GM18526 (cell line): ENCODE data around the gene PPP1R16B.

Source experiments
- POLR2A ChIP-seq: IDR thresholded peaks from 3 replicates; pipeline ENCODE4 v1.6.1; 2011; ENCODE audit not compliant: insufficient read length; ENCODE audit errors: extremely low read depth

PPP1R16B gene

DNA sequence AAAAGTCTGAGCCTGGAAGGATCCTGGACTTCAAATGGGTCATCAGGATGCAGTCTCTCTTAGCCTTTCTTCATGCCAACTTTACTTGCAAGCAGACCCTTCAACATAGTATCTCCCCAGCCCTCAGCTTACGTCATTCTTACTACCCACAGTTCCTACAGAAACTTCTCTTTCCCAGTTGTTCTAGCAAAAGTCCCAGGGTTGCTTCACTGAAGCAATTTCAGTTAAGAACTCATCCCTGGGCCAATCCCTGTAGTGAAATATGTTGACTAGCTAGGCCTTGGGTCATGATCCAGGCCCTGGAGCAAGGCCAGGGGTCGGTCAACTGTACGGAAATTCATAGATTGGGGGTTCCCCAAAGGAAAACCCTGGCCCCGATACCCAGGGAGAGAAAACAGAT lies 112.2 kb downstream of the PPP1R16B start:
- TF ChIP-seq POLR2A = no peak

DNA sequence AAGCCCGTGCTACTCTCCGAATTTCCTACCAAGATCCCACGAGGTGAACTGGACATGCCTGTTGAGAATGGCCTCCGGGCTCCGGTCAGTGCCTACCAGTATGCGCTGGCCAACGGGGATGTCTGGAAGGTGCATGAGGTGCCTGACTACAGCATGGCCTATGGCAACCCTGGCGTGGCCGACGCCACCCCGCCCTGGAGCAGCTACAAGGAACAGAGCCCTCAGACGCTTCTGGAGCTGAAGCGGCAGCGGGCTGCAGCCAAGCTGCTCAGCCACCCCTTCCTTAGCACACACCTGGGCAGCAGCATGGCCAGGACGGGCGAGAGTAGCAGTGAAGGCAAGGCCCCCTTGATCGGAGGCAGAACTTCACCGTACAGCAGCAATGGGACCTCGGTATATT lies 112.7 kb downstream of the PPP1R16B start:
- TF ChIP-seq POLR2A = no peak

DNA sequence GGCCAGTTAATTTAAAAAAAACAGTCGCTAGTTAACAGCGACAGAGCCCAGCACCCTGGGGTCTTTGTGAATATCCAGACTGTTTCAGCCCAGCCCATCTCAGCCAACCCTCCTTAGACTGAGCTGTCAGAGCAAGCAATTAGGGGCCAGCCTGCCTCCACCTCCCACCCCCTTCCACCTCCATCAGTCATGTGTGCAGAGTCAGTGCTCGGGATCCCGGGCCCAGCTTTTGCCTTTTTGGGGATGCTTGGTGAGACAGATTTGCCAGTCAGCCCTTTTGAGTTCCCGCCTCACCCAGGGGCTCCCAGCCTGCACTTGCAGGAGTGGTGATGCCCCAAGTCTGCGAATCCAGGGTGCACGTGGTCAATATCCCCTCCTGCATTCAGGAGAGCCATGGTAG lies 114.2 kb downstream of the PPP1R16B start:
- no peak for TF ChIP-seq POLR2A

GRCh38 chr20:38920411-38920810 lies 114.9 kb downstream of the PPP1R16B start:
- no peak for TF ChIP-seq POLR2A

GRCh38 chr20:38920851-38921250 lies 115.4 kb downstream of the PPP1R16B start:
- TF ChIP-seq POLR2A = no peak

DNA sequence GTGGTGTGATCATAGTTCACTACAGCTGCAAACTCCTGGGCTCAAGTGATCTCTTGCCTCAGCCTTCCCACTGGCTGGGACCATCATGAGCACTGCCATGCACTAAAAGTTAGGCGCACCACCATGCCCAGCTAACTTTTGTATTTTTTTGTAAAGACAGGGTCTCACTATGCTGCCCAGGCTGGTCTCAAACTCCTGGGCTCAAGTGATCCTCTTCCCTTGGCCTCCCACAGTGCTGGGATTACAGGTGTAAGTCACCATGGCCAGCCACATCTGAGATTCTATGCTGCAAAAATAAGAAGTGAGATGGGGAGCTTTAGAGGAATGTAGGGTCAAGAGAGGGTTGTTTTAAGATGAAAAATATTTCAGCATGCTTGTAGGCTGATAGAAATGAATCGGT lies 119.2 kb downstream of the PPP1R16B start:
- TF ChIP-seq POLR2A = no peak

DNA sequence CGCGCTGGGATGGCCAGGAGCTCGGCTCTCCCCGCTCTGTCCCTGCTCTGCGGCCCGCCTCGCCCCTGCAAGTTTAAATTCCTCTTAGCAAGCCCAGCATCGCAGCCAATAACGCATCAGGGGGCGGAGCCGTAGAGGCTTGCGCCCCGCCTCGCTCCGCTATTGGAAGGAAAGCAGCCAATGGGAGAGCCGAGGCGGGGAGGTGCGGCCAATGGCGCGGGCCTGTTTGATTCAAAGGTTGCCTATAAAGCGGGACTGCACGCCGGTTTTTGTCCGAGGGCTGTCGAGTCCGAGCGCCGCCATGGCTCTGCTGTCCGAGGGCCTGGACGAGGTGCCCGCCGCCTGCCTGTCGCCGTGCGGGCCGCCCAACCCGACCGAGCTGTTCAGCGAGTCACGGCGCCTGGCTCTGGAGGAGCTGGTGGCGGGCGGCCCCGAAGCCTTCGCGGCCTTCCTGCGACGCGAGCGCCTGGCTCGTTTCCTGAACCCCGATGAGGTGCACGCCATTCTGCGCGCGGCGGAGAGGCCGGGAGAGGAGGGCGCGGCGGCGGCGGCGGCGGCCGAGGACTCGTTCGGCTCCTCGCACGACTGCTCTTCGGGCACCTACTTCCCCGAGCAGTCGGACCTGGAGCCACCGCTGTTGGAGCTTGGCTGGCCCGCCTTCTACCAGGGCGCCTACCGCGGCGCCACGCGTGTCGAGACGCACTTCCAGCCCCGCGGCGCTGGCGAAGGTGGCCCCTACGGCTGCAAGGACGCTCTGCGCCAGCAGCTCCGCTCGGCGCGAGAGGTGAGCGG lies 120.8 kb downstream of the PPP1R16B start, which contains the start of gene FAM83D:
Gene FAM83D, plus strand, starts transcription at position 276 of the 792 bp plus-strand sequence. Its CDS starts 26 bp downstream, at position 302.
- TF ChIP-seq POLR2A = peak; percentile 95

DNA sequence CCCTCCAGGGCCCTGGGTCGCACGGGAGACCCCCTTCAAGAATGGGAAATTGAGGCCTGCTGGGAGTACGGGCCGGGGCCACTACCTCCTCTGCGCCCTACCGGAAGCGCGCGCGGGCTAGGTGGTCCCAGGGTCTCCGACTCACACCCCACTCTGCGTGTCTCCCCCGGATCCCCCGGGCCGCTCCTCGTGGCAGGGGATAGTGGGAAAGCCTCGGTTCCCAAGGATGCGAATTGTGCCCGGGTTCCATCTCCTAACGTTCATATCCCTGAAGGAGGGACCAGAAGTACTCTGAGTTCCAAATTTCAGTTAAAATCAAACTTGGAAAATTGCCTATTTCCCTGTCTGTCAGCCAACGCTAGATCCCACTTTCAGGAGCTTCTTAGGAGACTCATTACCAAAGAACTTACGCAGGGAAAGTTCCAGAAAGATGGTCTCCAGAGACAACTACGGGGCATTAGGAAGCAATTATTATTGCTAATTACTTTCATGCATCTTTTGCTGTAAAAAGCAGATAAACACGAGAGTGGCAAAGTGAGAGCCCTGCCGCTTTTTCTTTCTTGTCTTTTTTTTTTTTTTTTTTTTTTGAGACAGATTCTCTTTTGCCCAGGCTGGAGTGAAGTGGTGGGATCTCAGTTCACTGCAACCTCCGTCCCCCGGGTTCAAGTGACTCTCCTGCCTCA lies 121.6 kb downstream of the PPP1R16B start:
- no peak for TF ChIP-seq POLR2A

DNA sequence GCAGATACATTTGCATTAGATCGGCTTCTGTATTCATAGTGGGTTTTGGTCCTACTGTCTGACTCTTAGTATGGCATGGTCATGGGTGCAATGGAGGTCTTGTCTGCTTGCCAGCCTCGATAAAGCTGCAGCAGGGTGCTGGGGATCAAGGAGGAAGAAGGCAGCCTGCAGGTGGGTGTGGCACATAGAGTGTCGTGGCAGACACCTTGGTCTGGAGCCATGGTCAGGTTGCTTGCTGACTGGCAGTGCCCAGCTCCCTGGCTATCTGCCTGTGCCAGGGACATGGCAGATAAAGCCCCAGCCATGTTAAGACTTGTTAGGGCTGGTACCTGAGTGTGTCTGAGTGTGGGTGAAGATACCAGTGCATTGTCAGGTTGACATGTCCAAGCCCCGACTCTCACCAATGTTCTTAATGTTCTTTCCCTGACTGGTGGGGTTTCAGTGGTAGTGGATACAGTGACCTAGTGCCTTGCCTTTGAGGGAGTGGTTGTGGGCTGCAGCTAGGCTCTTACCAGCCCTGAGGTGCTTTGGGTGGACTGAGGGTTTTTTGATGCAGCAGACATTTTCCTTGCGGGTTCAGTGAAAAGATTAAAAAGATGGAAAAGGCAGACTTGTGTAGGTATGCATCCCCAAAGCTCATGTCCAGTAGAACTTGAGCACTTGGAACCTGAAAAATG lies 122.5 kb downstream of the PPP1R16B start:
- TF ChIP-seq POLR2A = no peak

- no peak for TF ChIP-seq POLR2A
Measured at GRCh38 chr20:38930242-38930569, 124.7 kb downstream of the PPP1R16B start.

DNA sequence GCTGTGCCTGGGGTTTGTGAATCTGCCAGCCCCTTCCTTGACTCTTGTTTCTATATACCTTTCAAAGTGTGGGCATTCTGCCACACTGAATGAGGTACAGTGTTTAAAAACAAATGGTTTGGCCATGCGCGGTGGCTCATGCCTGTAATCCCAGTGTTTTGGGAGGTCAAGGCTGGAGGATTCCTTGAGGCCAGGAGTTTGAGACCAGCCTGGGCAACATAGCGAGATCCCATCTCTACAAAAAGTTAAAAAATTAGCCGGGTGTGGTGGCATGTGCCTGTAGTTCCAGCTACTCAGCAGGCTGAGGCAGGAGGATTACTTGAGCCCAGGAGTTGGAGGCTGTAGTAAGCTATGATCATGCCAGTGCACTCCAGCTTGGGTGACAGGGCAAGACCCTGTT lies 126.5 kb downstream of the PPP1R16B start:
- no peak for TF ChIP-seq POLR2A

DNA sequence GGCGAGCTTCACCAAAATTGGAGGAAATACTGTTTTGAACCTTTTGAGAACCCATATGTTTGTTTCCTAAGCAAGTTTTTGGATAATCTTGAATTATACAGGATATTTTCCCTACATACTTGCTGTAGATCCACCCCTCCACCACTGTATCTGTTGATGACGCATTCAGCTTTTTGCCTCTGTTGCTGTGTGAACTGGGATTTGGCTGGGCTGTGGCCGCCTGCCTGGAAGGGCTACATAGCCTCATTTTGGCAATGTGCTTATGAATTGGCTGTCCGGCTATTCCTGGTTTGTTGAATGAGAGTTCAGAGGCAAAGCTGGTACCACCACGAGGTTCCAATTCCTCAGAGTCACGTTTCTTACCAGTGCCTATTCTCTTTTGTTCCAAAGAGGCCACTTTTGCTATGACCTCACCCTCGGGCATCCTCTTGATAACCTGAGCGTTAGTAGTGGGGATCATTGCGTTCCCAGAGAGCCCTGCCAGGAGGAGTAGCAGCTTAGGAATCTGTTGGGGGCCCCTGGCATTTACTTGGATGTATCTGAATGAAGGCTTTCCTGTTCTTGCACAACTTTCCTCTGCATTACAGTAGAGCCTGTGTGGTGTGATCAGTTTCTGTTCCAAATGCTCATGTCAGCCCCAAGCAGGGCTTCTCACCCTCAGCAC lies 127.1 kb downstream of the PPP1R16B start:
- no peak for TF ChIP-seq POLR2A

GRCh38 chr20:38934530-38934929 lies 129.0 kb downstream of the PPP1R16B start:
- TF ChIP-seq POLR2A = no peak

- no peak for TF ChIP-seq POLR2A
Measured at GRCh38 chr20:38935285-38935684, 129.8 kb downstream of the PPP1R16B start.

GRCh38 chr20:38935967-38936407 lies 130.5 kb downstream of the PPP1R16B start:
- TF ChIP-seq POLR2A = no peak
